Panc1 (cell line): ENCODE results near the gene RABL3. TPM values are rescaled to one million over a fixed set of nuclear protein-coding genes. Genes with fewer than 3 reads are reported as not detected.

Experiments used
- ATAC-seq: fragments of 200-7000 bp; cut with Tn5 transposase; 2 replicates; pipeline ENCODE4 v1.9.1; 2020; ENCODE audit warnings: mild to moderate bottlenecking, moderate library complexity
- BruUV-seq: library from RNA; stranded (reverse); fragments of 400-500 nt; replicated peaks from 2 replicates; lab custom pipeline; 2021; lab: Mats Ljungman, UMichigan
- CTCF ChIA-PET: fragments of 300-600 bp; sonication (Branson Sonifier 250); formaldehyde crosslinking; loops from one replicate; lab custom pipeline; 2022; ENCODE audit warnings: antibody characterized with exemption; lab: Charles Lee
- POLR2A ChIA-PET: fragments of 300-600 bp; sonication (Branson Sonifier 250); formaldehyde crosslinking; loops from one replicate; lab custom pipeline; 2022; ENCODE audit warnings: antibody characterized with exemption; lab: Charles Lee
- DNase-seq: peaks from one replicate; pipeline ENCODE4 v3.0.0-alpha.2; 2010; ENCODE audit warnings: low read depth, low spot score
- H3K27ac ChIP-seq: 2 replicates; pipeline ENCODE4 v1.5.1; 2011; ENCODE audit warnings: mild to moderate bottlenecking, low read length, inconsistent platforms
- H3K27me3 ChIP-seq: fragments of 200-500 bp; sonication (Bioruptor generic); 2 replicates; pipeline ENCODE4 v1.6.0; 2014; ENCODE audit warnings: low read length, inconsistent platforms; ENCODE audit not compliant: control insufficient read depth, insufficient read depth
- H3K36me3 ChIP-seq: fragments of 200-500 bp; sonication (Bioruptor generic); 2 replicates; pipeline ENCODE4 v1.5.1; 2014; ENCODE audit warnings: inconsistent platforms, mild to moderate bottlenecking, low read length, moderate library complexity; ENCODE audit not compliant: control insufficient read depth, insufficient read depth
- H3K4me1 ChIP-seq: 2 replicates; pipeline ENCODE4 v1.5.1; 2011; ENCODE audit warnings: inconsistent platforms, mild to moderate bottlenecking, low read length, moderate library complexity; ENCODE audit not compliant: control insufficient read depth, insufficient read depth
- H3K4me3 ChIP-seq, 2 experiments: 2 replicates each; pipeline ENCODE4 v1.5.1; 2011 to 2012; ENCODE audit warnings: low read depth in 2 of 2, low read length in 2 of 2, mild to moderate bottlenecking in 2 of 2, inconsistent platforms in 1 of 2, moderate library complexity in 1 of 2
- H3K9me3 ChIP-seq: fragments of 200-500 bp; sonication (Bioruptor generic); 2 replicates; pipeline ENCODE4 v1.5.1; 2014; ENCODE audit warnings: low read depth, mild to moderate bottlenecking, inconsistent platforms, low read length, moderate library complexity; ENCODE audit not compliant: control insufficient read depth, insufficient read depth
- CTCF ChIP-seq: fragments of 450-650 bp; IDR thresholded peaks from 2 replicates; pipeline ENCODE4 v1.5.1; 2017; ENCODE audit warnings: mild to moderate bottlenecking
- POLR2AphosphoS5 ChIP-seq: IDR thresholded peaks from 2 replicates; pipeline ENCODE4 v1.6.1; 2012; ENCODE audit warnings: mild to moderate bottlenecking, low read depth, low read length, moderate library complexity
- SIN3A ChIP-seq: IDR thresholded peaks from 2 replicates; pipeline ENCODE4 v1.6.1; 2012; ENCODE audit warnings: low read depth, mild to moderate bottlenecking, low read length, moderate library complexity, borderline replicate concordance; ENCODE audit not compliant: insufficient read depth
- TCF7L2 ChIP-seq: IDR thresholded peaks from 2 replicates; pipeline ENCODE4 v1.6.1; 2011; ENCODE audit warnings: mild to moderate bottlenecking, low read depth, low read length, inconsistent platforms
- in situ Hi-C: cut with HindIII; loops from 2 replicates; pipeline ENCODE4 v1.10.0; 2016; ENCODE audit warnings: low sequenced_read_pairs, low pct_unique_long_range_greater_than_20kb
- intact Hi-C: fragments of 100-400 bp; cut with micrococcal nuclease; formaldehyde crosslinking; loops from one replicate; pipeline ENCODE4 v1.10.0; 2022; ENCODE audit not compliant: unreplicated experiment
- total RNA-seq: library from RNA; stranded (reverse); gene quantifications from one replicate; pipeline ENCODE4 v1.2.1, GENCODE V29; 2021; ENCODE audit not compliant: unreplicated experiment
- TF ChIP-seq, protein P1 (sequence below), 2 experiments: IDR thresholded peaks; 2 replicates each; pipeline ENCODE4 v1.6.1; 2011 to 2012; ENCODE audit warnings: low read depth in 2 of 2, control low read depth in 1 of 2, low read length in 1 of 2, mild to moderate bottlenecking in 1 of 2, moderate library complexity in 1 of 2; ENCODE audit not compliant: insufficient read depth in 1 of 2

RABL3 gene
- total RNA-seq, 1 experiment from 2014 or later = 15.8 TPM

DNA sequence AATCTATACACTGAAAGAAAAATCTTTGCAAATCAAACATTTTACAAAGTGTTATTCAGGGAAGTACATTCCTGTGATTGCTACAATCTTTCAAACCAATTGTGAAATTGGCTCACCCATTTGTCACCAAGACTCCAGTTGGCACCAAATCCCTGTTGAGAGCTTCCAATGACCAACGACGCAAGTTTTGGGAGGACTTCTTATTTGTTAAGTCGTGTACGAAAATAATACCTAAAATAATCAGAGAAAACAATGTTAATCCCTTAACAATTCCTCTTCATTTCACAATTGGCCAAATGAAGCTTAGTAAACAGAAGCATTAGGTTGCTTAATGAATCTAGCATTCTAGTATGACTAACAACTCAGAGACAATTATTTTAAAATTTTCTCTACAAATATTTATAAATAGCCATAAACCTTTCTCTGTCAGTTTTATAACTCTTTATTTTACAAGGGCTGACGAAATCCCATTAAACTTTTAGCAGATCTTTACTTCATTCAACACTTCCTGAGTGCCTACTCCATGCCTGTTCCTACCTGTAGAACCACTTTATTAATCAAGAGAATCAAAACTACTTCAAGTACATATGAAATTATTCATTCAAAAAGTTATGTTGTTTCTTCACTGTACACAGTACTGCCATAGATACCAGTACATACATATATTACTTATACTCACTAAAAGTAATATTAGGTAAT is 36.3 kb downstream of the RABL3 start:
- ATAC-seq (no peak), DNase-seq (no peak)
- Histone ChIP-seq H3K27me3 (no peaks in the 10 kb centered on the region), H3K4me3 (no peak overlapping the region), H3K9me3 (peaks cover 3% of the 10 kb centered on the region; the same call in 1 of the 2 replicates), H3K36me3 (no peaks in the 10 kb centered on the region), H3K4me1 (no peaks in the 10 kb centered on the region), H3K27ac (no peak overlapping the region)
- no TSS peak for BruUV-seq
- intact Hi-C loops = no loop called here
- CTCF ChIA-PET = no interaction called here
- in situ Hi-C loops = no loop called here
- TF ChIP-seq SIN3A (no peak), TCF7L2 (no peak), POLR2AphosphoS5 (no peak), CTCF (no peak)
- TF ChIP-seq, protein P1, sequence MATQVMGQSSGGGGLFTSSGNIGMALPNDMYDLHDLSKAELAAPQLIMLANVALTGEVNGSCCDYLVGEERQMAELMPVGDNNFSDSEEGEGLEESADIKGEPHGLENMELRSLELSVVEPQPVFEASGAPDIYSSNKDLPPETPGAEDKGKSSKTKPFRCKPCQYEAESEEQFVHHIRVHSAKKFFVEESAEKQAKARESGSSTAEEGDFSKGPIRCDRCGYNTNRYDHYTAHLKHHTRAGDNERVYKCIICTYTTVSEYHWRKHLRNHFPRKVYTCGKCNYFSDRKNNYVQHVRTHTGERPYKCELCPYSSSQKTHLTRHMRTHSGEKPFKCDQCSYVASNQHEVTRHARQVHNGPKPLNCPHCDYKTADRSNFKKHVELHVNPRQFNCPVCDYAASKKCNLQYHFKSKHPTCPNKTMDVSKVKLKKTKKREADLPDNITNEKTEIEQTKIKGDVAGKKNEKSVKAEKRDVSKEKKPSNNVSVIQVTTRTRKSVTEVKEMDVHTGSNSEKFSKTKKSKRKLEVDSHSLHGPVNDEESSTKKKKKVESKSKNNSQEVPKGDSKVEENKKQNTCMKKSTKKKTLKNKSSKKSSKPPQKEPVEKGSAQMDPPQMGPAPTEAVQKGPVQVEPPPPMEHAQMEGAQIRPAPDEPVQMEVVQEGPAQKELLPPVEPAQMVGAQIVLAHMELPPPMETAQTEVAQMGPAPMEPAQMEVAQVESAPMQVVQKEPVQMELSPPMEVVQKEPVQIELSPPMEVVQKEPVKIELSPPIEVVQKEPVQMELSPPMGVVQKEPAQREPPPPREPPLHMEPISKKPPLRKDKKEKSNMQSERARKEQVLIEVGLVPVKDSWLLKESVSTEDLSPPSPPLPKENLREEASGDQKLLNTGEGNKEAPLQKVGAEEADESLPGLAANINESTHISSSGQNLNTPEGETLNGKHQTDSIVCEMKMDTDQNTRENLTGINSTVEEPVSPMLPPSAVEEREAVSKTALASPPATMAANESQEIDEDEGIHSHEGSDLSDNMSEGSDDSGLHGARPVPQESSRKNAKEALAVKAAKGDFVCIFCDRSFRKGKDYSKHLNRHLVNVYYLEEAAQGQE (IDR thresholded peaks at IDR 0.05; ENCODE audit: insufficient read depth in 1 of 2, low read depth in 2 of 2, low read length in 1 of 2) = no peak
- POLR2A ChIA-PET = no interaction called here

DNA sequence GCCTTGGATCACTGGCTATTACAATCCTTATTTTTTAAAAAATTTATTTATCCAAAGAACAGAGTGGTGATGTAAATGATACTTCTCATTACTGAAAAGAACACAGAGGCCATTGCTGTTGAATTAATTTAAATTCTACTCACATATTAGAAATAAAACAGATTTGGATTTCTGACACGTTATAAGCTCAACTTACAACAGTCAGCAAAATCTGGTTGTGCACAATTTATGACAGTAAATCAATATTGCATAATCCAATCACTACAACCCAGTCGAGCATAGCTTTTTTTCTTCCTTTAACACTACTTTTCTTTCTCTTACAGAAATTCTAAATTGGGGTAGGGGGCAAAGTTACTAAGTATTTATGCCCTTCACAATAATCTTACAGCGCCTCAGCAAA is 43.0 kb downstream of the RABL3 start:
- BruUV-seq = no TSS peak
- DNase-seq (no peak), ATAC-seq (no peak)
- no peaks in the 10 kb centered on the region for H3K4me1 ChIP-seq
- intact Hi-C loops (no loop called here), in situ Hi-C loops (no loop called here)
- H3K36me3 ChIP-seq = no peaks in the 10 kb centered on the region
- no peak overlapping the region for H3K4me3 ChIP-seq
- no peak overlapping the region for H3K27ac ChIP-seq
- peaks cover 3% of the 10 kb centered on the region; the same call in 1 of the 2 replicates for H3K9me3 ChIP-seq
- TF ChIP-seq CTCF (no peak), TCF7L2 (no peak), SIN3A (no peak), POLR2AphosphoS5 (no peak)
- TF ChIP-seq, protein P1 (IDR thresholded peaks at IDR 0.05; ENCODE audit: insufficient read depth in 1 of 2, low read depth in 2 of 2, low read length in 1 of 2) = no peak
- CTCF ChIA-PET = no interaction called here
- H3K27me3 ChIP-seq = no peaks in the 10 kb centered on the region
- POLR2A ChIA-PET = interaction anchor here (0.6 kb wide), 1 partner anchor 101 kb away, joined by 3 read pairs; no protein-coding TSS in a partner anchor
